ENCODE measurements around the gene WBP1. TPM values are rescaled to one million over a fixed set of nuclear protein-coding genes. Genes with fewer than 3 reads are reported as not detected.
A peak's percentile ranks its signal among the peaks of the same experiment; 100 is the strongest.

The WBP1 gene
- total RNA-seq, 1 donor from 2014 or later: 38.2 TPM

- Histone ChIP-seq H4K20me1 (ENCODE audit: low read depth) (no peaks in the 10 kb centered on the region), H3K27ac (peak within 1 kb of the TSS; percentile 23), H3K27me3 (peaks cover 82% of the 10 kb centered on the region), H3K4me3 (peak within 1 kb of the TSS; percentile 69), H3K9ac (peak within 1 kb of the TSS; percentile 48), H3K4me2 (peak within 1 kb of the TSS; percentile 89), H3K4me1 (peaks cover 13% of the 10 kb centered on the region), H3K79me2 (ENCODE audit: low read depth) (peaks cover 13% of the 10 kb centered on the region), H3K9me3 (ENCODE audit: low read depth) (no peaks in the 10 kb centered on the region), H3F3A (ENCODE audit: low read depth) (peaks cover 33% of the 10 kb centered on the region), H3K36me3 (no peaks in the 10 kb centered on the region), H2AFZ (replicated peaks) (peak within 1 kb of the TSS; percentile 94)
- peaks cover 21% of the 10 kb centered on the region for H3K36me3 Mint-ChIP-seq
- peaks cover 3% of the 10 kb centered on the region for H3K9me3 Mint-ChIP-seq
- H3K27me3 Mint-ChIP-seq (ENCODE audit: insufficient read depth, low read depth): peaks cover 70% of the 10 kb centered on the region
- TF ChIP-seq EZH2 (IDR thresholded peaks at IDR 0.05): no peak
- TF ChIP-seq CTCF (IDR thresholded peaks at IDR 0.05): peak; percentile 51
- TF ChIP-seq EZH2phosphoT487 (IDR thresholded peaks at IDR 0.05): no peak
- DNase-seq (ENCODE audit: low spot score): peak; percentile 99
- peak within 1 kb of the TSS; percentile 99 for H3K4me3 Mint-ChIP-seq
- H3K4me1 Mint-ChIP-seq: peaks cover 30% of the 10 kb centered on the region
- H3K27ac Mint-ChIP-seq: peak within 1 kb of the TSS; percentile 100
These were observed 49.1 kb downstream of the WBP1 start, which contains the start of gene PCGF1 for GRCh38 chr2:74507145-74507925. Gene PCGF1, minus strand, starts transcription at chr2:74507695. Its CDS starts 27 bp downstream, at chr2:74507668.

GRCh38 chr2:74507926-74508520 is 49.8 kb downstream of the WBP1 start:
- H3F3A ChIP-seq (ENCODE audit: low read depth): peaks cover 39% of the 10 kb centered on the region
- peaks cover 3% of the 10 kb centered on the region for H3K9me3 Mint-ChIP-seq
- peaks cover 14% of the 10 kb centered on the region for H3K4me1 ChIP-seq
- DNase-seq (ENCODE audit: low spot score): peak; percentile 56
- no peak overlapping the region for H3K9ac ChIP-seq
- peak overlapping the region; percentile 69 for H3K4me3 ChIP-seq
- peaks cover 82% of the 10 kb centered on the region for H3K27me3 ChIP-seq
- peaks cover 71% of the 10 kb centered on the region for H3K27me3 Mint-ChIP-seq (ENCODE audit: insufficient read depth, low read depth)
- H4K20me1 ChIP-seq (ENCODE audit: low read depth): peaks cover under 1% of the 10 kb centered on the region
- peak overlapping the region; percentile 99 for H3K4me3 Mint-ChIP-seq
- H3K4me2 ChIP-seq: peak overlapping the region; percentile 89
- H3K79me2 ChIP-seq (ENCODE audit: low read depth): peaks cover 13% of the 10 kb centered on the region
- peaks cover 21% of the 10 kb centered on the region for H3K36me3 Mint-ChIP-seq
- peak overlapping the region; percentile 94 for H2AFZ ChIP-seq (replicated peaks)
- no peak for TF ChIP-seq CTCF (IDR thresholded peaks at IDR 0.05)
- peak; percentile 52 for TF ChIP-seq EZH2 (IDR thresholded peaks at IDR 0.05)
- TF ChIP-seq EZH2phosphoT487 (IDR thresholded peaks at IDR 0.05): no peak
- H3K4me1 Mint-ChIP-seq: peaks cover 31% of the 10 kb centered on the region
- H3K27ac ChIP-seq: no peak overlapping the region
- no peak overlapping the region for H3K27ac Mint-ChIP-seq
- no peaks in the 10 kb centered on the region for H3K9me3 ChIP-seq (ENCODE audit: low read depth)
- no peaks in the 10 kb centered on the region for H3K36me3 ChIP-seq

- Histone ChIP-seq H3K27me3 (peaks cover 82% of the 10 kb centered on the region), H2AFZ (replicated peaks) (no peak overlapping the region), H4K20me1 (ENCODE audit: low read depth) (peaks cover 22% of the 10 kb centered on the region), H3K79me2 (ENCODE audit: low read depth) (peaks cover 13% of the 10 kb centered on the region), H3K9ac (no peak overlapping the region), H3K36me3 (no peaks in the 10 kb centered on the region), H3K4me1 (peaks cover 27% of the 10 kb centered on the region), H3K27ac (no peak overlapping the region), H3K9me3 (ENCODE audit: low read depth) (no peaks in the 10 kb centered on the region), H3F3A (ENCODE audit: low read depth) (peaks cover 52% of the 10 kb centered on the region), H3K4me3 (no peak overlapping the region), H3K4me2 (no peak overlapping the region)
- Mint-ChIP-seq H3K4me1 (peaks cover 27% of the 10 kb centered on the region), H3K36me3 (peaks cover 11% of the 10 kb centered on the region), H3K4me3 (no peak overlapping the region), H3K9me3 (peaks cover 3% of the 10 kb centered on the region), H3K27me3 (ENCODE audit: insufficient read depth, low read depth) (peaks cover 57% of the 10 kb centered on the region), H3K27ac (no peak overlapping the region)
- DNase-seq (ENCODE audit: low spot score): no peak
- TF ChIP-seq EZH2 (IDR thresholded peaks at IDR 0.05): no peak
- TF ChIP-seq CTCF (IDR thresholded peaks at IDR 0.05): no peak
- TF ChIP-seq EZH2phosphoT487 (IDR thresholded peaks at IDR 0.05): no peak
These were observed 52.0 kb downstream of the WBP1 start for GRCh38 chr2:74510272-74510671.

Other genes starting within 250 kb of the WBP1 start
- 1.7 and 2.0 TPM in 2 replicates for gene SLC4A5, start 115.0 kb upstream of the WBP1 start, total RNA-seq (ENCODE audit: low replicate concordance)
- 100 and 134 TPM in 2 replicates for gene DCTN1, start 78.1 kb upstream of the WBP1 start, total RNA-seq (ENCODE audit: low replicate concordance)
- 1.8 and 6.0 TPM in 2 replicates for gene C2orf81, start 36.8 kb upstream of the WBP1 start, total RNA-seq (ENCODE audit: low replicate concordance)
- gene WDR54, start 36.7 kb upstream of the WBP1 start, total RNA-seq (ENCODE audit: low replicate concordance): 88.1 and 138 TPM in 2 replicates
- gene RTKN, start 16.5 kb upstream of the WBP1 start, total RNA-seq (ENCODE audit: low replicate concordance): 11.4 and 40.0 TPM in 2 replicates
- gene INO80B, start 3.4 kb upstream of the WBP1 start, total RNA-seq (ENCODE audit: low replicate concordance): 8.7 and 15.9 TPM in 2 replicates
- 32.0 and 68.3 TPM in 2 replicates for gene MOGS, start 6.9 kb downstream of the WBP1 start, total RNA-seq (ENCODE audit: low replicate concordance)
- 9.8 and 22.5 TPM in 2 replicates for gene MRPL53, start 14.2 kb downstream of the WBP1 start, total RNA-seq (ENCODE audit: low replicate concordance)
- gene CCDC142, start 24.6 kb downstream of the WBP1 start, total RNA-seq (ENCODE audit: low replicate concordance): 12.0 and 22.3 TPM in 2 replicates
- 22.6 and 41.1 TPM in 2 replicates for gene TTC31, start 24.6 kb downstream of the WBP1 start, total RNA-seq (ENCODE audit: low replicate concordance)
- 0.12 TPM in 1 of 2 replicates, not detected in the other for gene LBX2, start 41.2 kb downstream of the WBP1 start, total RNA-seq (ENCODE audit: low replicate concordance)
- gene PCGF1, start 49.3 kb downstream of the WBP1 start, total RNA-seq (ENCODE audit: low replicate concordance): 10.9 and 13.8 TPM in 2 replicates
- gene TLX2, start 56.0 kb downstream of the WBP1 start, total RNA-seq (ENCODE audit: low replicate concordance): not detected in 2 replicates
- 0.11 and 0.71 TPM in 2 replicates for gene DQX1, start 67.8 kb downstream of the WBP1 start, total RNA-seq (ENCODE audit: low replicate concordance)
- 47.9 and 73.7 TPM in 2 replicates for gene AUP1, start 71.3 kb downstream of the WBP1 start, total RNA-seq (ENCODE audit: low replicate concordance)
- 18.5 and 28.4 TPM in 2 replicates for gene HTRA2, start 71.5 kb downstream of the WBP1 start, total RNA-seq (ENCODE audit: low replicate concordance)
- gene LOXL3, start 95.5 kb downstream of the WBP1 start, total RNA-seq (ENCODE audit: low replicate concordance): 24.2 and 39.1 TPM in 2 replicates
- gene DOK1, start 96.3 kb downstream of the WBP1 start, total RNA-seq (ENCODE audit: low replicate concordance): 3.4 and 13.2 TPM in 2 replicates
- 0.75 and 3.7 TPM in 2 replicates for gene M1AP, start 189.9 kb downstream of the WBP1 start, total RNA-seq (ENCODE audit: low replicate concordance)
- gene SEMA4F, start 195.8 kb downstream of the WBP1 start, total RNA-seq (ENCODE audit: low replicate concordance): 3.5 and 11.3 TPM in 2 replicates